ENCODE data around the gene BCL11A.

DNA sequence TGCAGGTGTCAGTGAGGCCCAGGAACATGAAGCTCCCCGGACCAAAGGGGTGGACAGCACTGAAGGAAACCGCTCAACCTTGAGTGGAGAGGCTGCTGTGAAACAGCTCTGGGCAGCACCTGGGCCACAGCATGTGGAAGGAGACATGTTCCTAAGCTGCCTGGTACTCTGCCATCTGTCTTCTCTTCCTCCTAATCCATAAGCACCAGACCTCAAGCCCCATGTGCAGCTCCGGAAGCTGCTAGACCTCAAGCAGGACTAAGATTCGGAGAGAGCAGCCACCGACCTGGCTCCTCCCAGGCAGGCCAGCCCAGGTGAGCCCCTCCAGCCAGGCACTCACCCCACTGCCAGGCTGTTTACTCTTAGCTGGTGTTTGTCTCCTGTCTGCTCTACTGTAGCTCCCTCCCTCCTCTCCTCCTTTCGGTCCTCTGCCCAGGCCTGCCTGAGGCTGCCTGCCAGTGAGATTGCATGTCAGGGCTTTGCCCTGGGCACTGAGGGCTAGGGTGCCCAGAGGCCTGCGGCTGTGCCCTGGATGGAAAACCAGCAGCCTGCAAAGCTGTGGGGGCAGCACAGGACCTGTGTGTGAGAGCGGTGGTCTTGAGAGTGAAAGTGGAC, 53.7 kb downstream of the BCL11A start:
- TF ChIP-seq, protein P1, sequence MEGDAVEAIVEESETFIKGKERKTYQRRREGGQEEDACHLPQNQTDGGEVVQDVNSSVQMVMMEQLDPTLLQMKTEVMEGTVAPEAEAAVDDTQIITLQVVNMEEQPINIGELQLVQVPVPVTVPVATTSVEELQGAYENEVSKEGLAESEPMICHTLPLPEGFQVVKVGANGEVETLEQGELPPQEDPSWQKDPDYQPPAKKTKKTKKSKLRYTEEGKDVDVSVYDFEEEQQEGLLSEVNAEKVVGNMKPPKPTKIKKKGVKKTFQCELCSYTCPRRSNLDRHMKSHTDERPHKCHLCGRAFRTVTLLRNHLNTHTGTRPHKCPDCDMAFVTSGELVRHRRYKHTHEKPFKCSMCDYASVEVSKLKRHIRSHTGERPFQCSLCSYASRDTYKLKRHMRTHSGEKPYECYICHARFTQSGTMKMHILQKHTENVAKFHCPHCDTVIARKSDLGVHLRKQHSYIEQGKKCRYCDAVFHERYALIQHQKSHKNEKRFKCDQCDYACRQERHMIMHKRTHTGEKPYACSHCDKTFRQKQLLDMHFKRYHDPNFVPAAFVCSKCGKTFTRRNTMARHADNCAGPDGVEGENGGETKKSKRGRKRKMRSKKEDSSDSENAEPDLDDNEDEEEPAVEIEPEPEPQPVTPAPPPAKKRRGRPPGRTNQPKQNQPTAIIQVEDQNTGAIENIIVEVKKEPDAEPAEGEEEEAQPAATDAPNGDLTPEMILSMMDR (IDR thresholded peaks at IDR 0.05), result no peak
- TF ChIP-seq POLR2A (IDR thresholded peaks at IDR 0.05) (no peak), EP300 (IDR thresholded peaks at IDR 0.05) (no peak)
